Karpas-422 (cell line): ENCODE data around the gene MGAT3. TPM values are rescaled to one million over a fixed set of nuclear protein-coding genes. Genes with fewer than 3 reads are reported as not detected.
"Not testable (repeated sequence)": the region's sequence is repeated elsewhere in the genome, so short reads cannot be mapped to it uniquely, and the experiment has no call there.

Source experiments
- DNase-seq: peaks from one replicate; pipeline ENCODE4 v3.0.0-alpha.2; 2015
- H2AFZ ChIP-seq: fragments of 200-600 bp; sonication (generic); 2 replicates; pipeline ENCODE4 v1.6.1; 2014; ENCODE audit warnings: antibody characterized with exemption, low read length, mixed read lengths
- H3K27ac ChIP-seq: fragments of 200-600 bp; sonication (generic); 2 replicates; pipeline ENCODE4 v1.5.1; 2014; ENCODE audit warnings: mild to moderate bottlenecking, low read length, moderate library complexity
- H3K27me3 ChIP-seq: fragments of 200-600 bp; sonication (generic); 2 replicates; pipeline ENCODE4 v1.6.1; 2014; ENCODE audit warnings: low read length, mixed read lengths
- H3K36me3 ChIP-seq: fragments of 200-600 bp; sonication (generic); 2 replicates; pipeline ENCODE4 v1.6.1; 2014; ENCODE audit warnings: low read length, mixed read lengths; ENCODE audit not compliant: insufficient read depth
- H3K4me1 ChIP-seq: fragments of 200-600 bp; sonication (generic); 2 replicates; pipeline ENCODE4 v1.6.1; 2014; ENCODE audit warnings: mild to moderate bottlenecking, low read length, mixed read lengths
- H3K4me2 ChIP-seq: fragments of 200-600 bp; sonication (generic); 2 replicates; pipeline ENCODE4 v1.6.1; 2014; ENCODE audit warnings: low read length, low read depth, mild to moderate bottlenecking; ENCODE audit not compliant: poor library complexity, severe bottlenecking
- H3K4me3 ChIP-seq: fragments of 200-600 bp; sonication (generic); 2 replicates; pipeline ENCODE4 v1.5.1; 2014; ENCODE audit warnings: mild to moderate bottlenecking, antibody characterized with exemption, low read length, mixed read lengths
- H3K79me2 ChIP-seq: fragments of 200-600 bp; sonication (generic); 2 replicates; pipeline ENCODE4 v1.6.1; 2014; ENCODE audit warnings: mild to moderate bottlenecking, low read length, mixed read lengths
- H3K9ac ChIP-seq: fragments of 200-600 bp; sonication (generic); 2 replicates; pipeline ENCODE4 v1.6.0; 2014; ENCODE audit warnings: low read length
- H3K9me2 ChIP-seq: fragments of 200-600 bp; sonication (generic), shearing (Covaris generic); replicated peaks from 2 replicates; pipeline ENCODE4 v1.6.0; 2014; ENCODE audit warnings: mild to moderate bottlenecking, low read length, moderate library complexity; ENCODE audit not compliant: insufficient read depth
- H3K9me3 ChIP-seq: fragments of 300-700, 200-600 bp; sonication (generic); 2 replicates; pipeline ENCODE4 v1.6.1; 2014; ENCODE audit warnings: low read length, mixed read lengths
- H4K20me1 ChIP-seq: fragments of 200-600 bp; sonication (generic); 2 replicates; pipeline ENCODE4 v1.6.1; 2014; ENCODE audit warnings: mild to moderate bottlenecking, antibody characterized with exemption, low read length, low read depth; ENCODE audit not compliant: insufficient read depth
- total RNA-seq: library from RNA; depleted of rRNA; stranded (reverse); fragments of >200 nt; shearing (Covaris generic); gene quantifications from 2 replicates; pipeline ENCODE4 v1.2.3, GENCODE V29; 2014; ENCODE audit warnings: low replicate concordance; rRNA removed

The MGAT3 gene
- 34.8 and 52.7 TPM in 2 replicates for total RNA-seq

- Histone ChIP-seq H3K4me2 (peak within 1 kb of the TSS; percentile 79), H2AFZ (no peak within 1 kb of the TSS), H3K79me2 (peaks cover 72% of the 10 kb centered on the region), H3K4me1 (peaks cover 89% of the 10 kb centered on the region), H3K27me3 (no peaks in the 10 kb centered on the region), H3K9me3 (no peaks in the 10 kb centered on the region), H3K27ac (peak within 1 kb of the TSS; percentile 99), H4K20me1 (no peaks in the 10 kb centered on the region; the same call in 1 of the 2 replicates), H3K36me3 (peaks cover 13% of the 10 kb centered on the region), H3K9ac (peak within 1 kb of the TSS; percentile 87), H3K9me2 (no peaks in the 10 kb centered on the region), H3K4me3 (peak within 1 kb of the TSS; percentile 78)
- peak; percentile 81 for DNase-seq
Observed at GRCh38 chr22:39456522-39457197, at the start of gene MGAT3. Gene MGAT3 (plus strand): TSS chr22:39457012. CDS start chr22:39487348, 30,336 bp downstream.

GRCh38 chr22:39408173-39408572 is 48.6 kb upstream of the MGAT3 start:
- no peak overlapping the region for H3K4me2 ChIP-seq
- no peak overlapping the region for H3K4me3 ChIP-seq
- no peak overlapping the region for H2AFZ ChIP-seq
- H3K79me2 ChIP-seq = peaks cover 70% of the 10 kb centered on the region
- H3K36me3 ChIP-seq = no peaks in the 10 kb centered on the region; the same call in 1 of the 2 replicates
- H3K4me1 ChIP-seq = peaks cover 22% of the 10 kb centered on the region
- H3K9me3 ChIP-seq = no peaks in the 10 kb centered on the region
- H3K27ac ChIP-seq = no peak overlapping the region; the same call in 1 of the 2 replicates
- H3K9me2 ChIP-seq = no peaks in the 10 kb centered on the region
- H3K27me3 ChIP-seq = no peaks in the 10 kb centered on the region
- H3K9ac ChIP-seq = no peak overlapping the region
- DNase-seq = no peak
- H4K20me1 ChIP-seq = no peaks in the 10 kb centered on the region

GRCh38 chr22:39408807-39409206 is 48.0 kb upstream of the MGAT3 start:
- DNase-seq = no peak
- no peaks in the 10 kb centered on the region for H3K27me3 ChIP-seq
- H3K4me1 ChIP-seq = peaks cover 22% of the 10 kb centered on the region

GRCh38 chr22:39409516-39410029 is 47.2 kb upstream of the MGAT3 start:
- Histone ChIP-seq H2AFZ (no peak overlapping the region), H3K4me2 (no peak overlapping the region), H4K20me1 (no peaks in the 10 kb centered on the region), H3K36me3 (no peaks in the 10 kb centered on the region), H3K27ac (no peak overlapping the region), H3K9ac (no peak overlapping the region), H3K4me1 (peaks cover 22% of the 10 kb centered on the region), H3K4me3 (no peak overlapping the region), H3K27me3 (no peaks in the 10 kb centered on the region), H3K79me2 (peaks cover 71% of the 10 kb centered on the region), H3K9me3 (no peaks in the 10 kb centered on the region), H3K9me2 (no peaks in the 10 kb centered on the region)
- no peak for DNase-seq

More at GRCh38 chr22:39408807-39409206, 48.0 kb upstream of the MGAT3 start:
- Histone ChIP-seq H3K9me3 (no peaks in the 10 kb centered on the region), H3K27ac (no peak overlapping the region), H3K36me3 (no peaks in the 10 kb centered on the region; the same call in 1 of the 2 replicates), H3K9me2 (no peaks in the 10 kb centered on the region), H3K4me3 (no peak overlapping the region), H4K20me1 (no peaks in the 10 kb centered on the region), H3K9ac (no peak overlapping the region), H3K4me2 (no peak overlapping the region), H3K79me2 (peaks cover 73% of the 10 kb centered on the region), H2AFZ (no peak overlapping the region)

- H3K9ac ChIP-seq = no peak overlapping the region
- no peak for DNase-seq
- no peaks in the 10 kb centered on the region for H4K20me1 ChIP-seq
- no peaks in the 10 kb centered on the region for H3K9me3 ChIP-seq
- no peaks in the 10 kb centered on the region for H3K36me3 ChIP-seq
- no peak overlapping the region for H2AFZ ChIP-seq
- no peaks in the 10 kb centered on the region for H3K27me3 ChIP-seq
- no peak overlapping the region for H3K4me3 ChIP-seq
- no peaks in the 10 kb centered on the region for H3K9me2 ChIP-seq
- H3K4me1 ChIP-seq = peaks cover 22% of the 10 kb centered on the region
- H3K27ac ChIP-seq = no peak overlapping the region
- H3K79me2 ChIP-seq = peaks cover 65% of the 10 kb centered on the region
- H3K4me2 ChIP-seq = no peak overlapping the region
Observed at GRCh38 chr22:39410264-39410663, 46.5 kb upstream of the MGAT3 start.

- not testable (repeated sequence) for H3K4me3 ChIP-seq, H4K20me1 ChIP-seq, DNase-seq, H2AFZ ChIP-seq, H3K27ac ChIP-seq, H3K36me3 ChIP-seq, H3K9me2 ChIP-seq, H3K9me3 ChIP-seq, H3K9ac ChIP-seq, H3K27me3 ChIP-seq, H3K4me2 ChIP-seq
- Histone ChIP-seq H3K79me2 (peaks cover 55% of the 10 kb centered on the region), H3K4me1 (peaks cover 20% of the 10 kb centered on the region)
Observed at GRCh38 chr22:39411828-39412365, 44.9 kb upstream of the MGAT3 start.

- H2AFZ ChIP-seq = not testable (repeated sequence)
- peaks cover 21% of the 10 kb centered on the region for H3K4me1 ChIP-seq
Observed at GRCh38 chr22:39413204-39413603, 43.6 kb upstream of the MGAT3 start.

GRCh38 chr22:39414377-39414776 is 42.4 kb upstream of the MGAT3 start:
- peaks cover 34% of the 10 kb centered on the region for H3K79me2 ChIP-seq
- H3K4me3 ChIP-seq = no peak overlapping the region
- H3K9me2 ChIP-seq = no peaks in the 10 kb centered on the region
- H3K27me3 ChIP-seq = no peaks in the 10 kb centered on the region
- H2AFZ ChIP-seq = no peak overlapping the region
- H4K20me1 ChIP-seq = no peaks in the 10 kb centered on the region
- no peaks in the 10 kb centered on the region for H3K36me3 ChIP-seq
- H3K27ac ChIP-seq = no peak overlapping the region
- no peaks in the 10 kb centered on the region for H3K9me3 ChIP-seq
- no peak overlapping the region for H3K4me2 ChIP-seq
- no peak for DNase-seq
- H3K9ac ChIP-seq = no peak overlapping the region
- peaks cover 25% of the 10 kb centered on the region for H3K4me1 ChIP-seq

More at GRCh38 chr22:39413204-39413603, 43.6 kb upstream of the MGAT3 start:
- H3K4me3 ChIP-seq, H3K9me2 ChIP-seq, H3K4me2 ChIP-seq, H3K9me3 ChIP-seq, H3K36me3 ChIP-seq, H3K27me3 ChIP-seq, H3K9ac ChIP-seq, H4K20me1 ChIP-seq, DNase-seq, H3K27ac ChIP-seq: not testable (repeated sequence)
- H3K79me2 ChIP-seq = peaks cover 43% of the 10 kb centered on the region
